ENCODE results near the gene VOPP1.

Gene VOPP1

GRCh38 chr7:55458351-55458750 is 114.0 kb downstream of the VOPP1 start:
- DNase-seq = no peak

GRCh38 chr7:55457801-55458200 is 114.5 kb downstream of the VOPP1 start:
- DNase-seq = no peak

DNA sequence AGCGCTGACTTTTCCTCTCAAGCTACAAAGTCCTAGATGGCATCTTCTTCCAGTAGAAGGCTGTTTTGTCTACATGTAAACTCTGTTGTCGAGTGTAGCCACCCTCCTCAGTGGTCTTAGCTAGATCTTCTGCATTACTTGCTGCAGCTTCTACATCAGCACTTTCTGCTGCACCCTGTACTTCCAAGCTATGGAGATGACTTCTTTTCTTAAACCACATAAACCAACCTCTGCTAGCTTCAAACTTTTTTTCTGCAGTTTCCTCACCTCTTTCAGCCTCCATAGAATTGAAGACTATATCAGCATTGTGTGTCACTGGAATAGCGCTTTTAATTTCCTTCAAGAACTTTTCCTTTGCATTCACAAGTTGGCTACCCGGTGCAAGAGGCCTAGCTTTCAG is 119.3 kb downstream of the VOPP1 start:
- no peak for DNase-seq

DNA sequence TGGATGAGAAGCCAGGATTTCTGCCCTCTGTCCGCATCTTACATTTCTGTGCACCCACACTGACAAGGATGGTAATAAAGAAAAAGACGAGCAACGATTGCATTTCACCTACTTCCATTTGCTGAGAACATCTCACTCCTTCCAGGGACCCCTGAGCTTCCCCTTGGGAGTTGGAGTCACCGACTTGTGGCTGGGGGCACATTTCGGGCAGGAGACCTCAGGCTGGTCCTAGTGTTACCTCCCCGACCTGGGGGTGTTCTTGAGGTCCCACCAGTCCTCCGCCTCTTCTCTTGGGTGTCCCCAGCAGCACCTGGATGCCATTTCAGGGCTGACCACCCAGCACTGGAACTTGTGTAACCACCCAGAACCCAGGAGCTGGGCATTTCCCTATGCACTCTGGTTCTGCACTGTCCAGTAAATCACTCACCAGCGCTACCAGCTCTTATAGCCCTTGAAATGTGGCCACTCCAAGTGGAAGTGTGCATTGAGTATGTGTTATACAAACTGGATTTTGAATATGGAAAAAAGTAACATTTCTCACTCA is 122.2 kb downstream of the VOPP1 start:
- DNase-seq = no peak

DNA sequence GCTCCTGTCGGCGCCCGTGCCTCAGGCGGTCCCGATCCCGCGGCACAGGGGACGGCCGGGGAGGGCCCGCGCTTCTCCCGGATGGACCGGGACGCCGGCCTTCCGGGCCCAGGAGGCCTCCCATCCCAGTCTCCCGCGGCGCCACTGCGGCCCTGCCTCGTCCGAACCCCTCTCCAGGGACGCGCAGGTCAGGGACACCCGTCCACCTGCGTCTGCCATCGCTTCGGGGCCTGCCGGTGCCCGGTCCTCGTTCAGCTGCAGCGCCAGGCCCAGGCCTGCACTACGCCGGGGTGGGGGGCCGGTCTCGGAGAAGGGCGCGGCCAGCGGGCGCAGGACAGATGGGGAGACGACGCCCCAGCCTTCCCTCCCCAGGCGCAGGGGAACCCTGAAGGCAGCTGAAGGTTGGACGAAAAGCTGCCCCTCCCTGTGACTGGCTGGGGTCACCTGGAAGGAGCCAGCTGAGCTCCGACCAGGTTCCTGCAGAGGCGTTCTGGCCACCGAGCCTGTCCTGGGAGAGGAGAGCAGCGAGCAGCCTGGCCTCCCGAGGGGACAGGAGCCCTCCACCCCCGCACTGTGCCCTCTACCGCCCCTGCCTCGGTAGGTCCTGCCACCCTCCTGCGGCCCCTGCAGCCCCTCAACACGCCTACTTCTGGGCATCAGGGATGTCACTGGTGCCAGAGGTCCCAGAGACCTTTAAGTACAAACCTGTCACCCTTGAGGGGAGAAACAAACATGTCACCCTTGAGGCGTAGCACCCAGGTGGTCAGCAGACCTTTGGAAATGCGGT is 122.9 kb downstream of the VOPP1 start:
- DNase-seq = no peak

- DNase-seq = no peak
Observed at GRCh38 chr7:55448526-55448925, 123.8 kb downstream of the VOPP1 start.

GRCh38 chr7:55444786-55445185 is 127.5 kb downstream of the VOPP1 start:
- DNase-seq = no peak

DNA sequence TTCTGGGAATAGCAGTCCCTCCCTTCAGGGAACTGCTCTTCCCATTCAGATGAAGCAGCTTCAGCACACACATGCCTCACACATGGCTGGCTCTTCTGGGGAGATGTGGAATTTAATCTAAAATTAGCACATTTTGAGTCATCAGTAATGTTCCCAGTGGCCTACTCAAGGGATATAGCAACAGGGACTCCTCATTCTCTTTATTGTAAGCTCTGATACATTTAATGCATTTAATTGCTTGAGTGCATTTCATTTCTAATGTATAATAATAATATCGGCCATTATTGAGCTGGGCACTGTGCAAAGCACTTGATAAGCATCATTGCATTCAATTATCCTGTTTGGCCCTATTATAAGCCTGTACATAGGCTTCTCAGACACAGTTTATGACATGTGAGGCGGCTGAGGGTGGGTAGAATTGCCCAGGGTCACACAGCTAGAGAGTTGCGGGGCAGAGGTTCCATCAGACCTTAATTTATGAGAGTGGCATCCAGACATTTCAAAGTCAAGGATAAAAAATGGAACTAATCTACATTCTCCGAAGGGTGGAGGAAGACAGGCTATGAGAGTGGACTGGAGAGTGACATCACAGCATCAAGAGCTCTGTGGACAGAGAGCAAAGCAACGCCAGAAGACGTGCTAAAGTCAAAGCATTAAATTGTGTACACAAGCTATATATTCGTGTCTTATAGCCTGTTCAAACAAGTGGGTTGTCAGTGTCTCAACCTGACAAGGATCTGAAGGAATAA is 130.4 kb downstream of the VOPP1 start:
- DNase-seq = no peak

GRCh38 chr7:55441002-55441401 is 131.3 kb downstream of the VOPP1 start:
- DNase-seq = no peak

- no peak for DNase-seq
Observed at GRCh38 chr7:55440040-55440690, 132.1 kb downstream of the VOPP1 start.

DNA sequence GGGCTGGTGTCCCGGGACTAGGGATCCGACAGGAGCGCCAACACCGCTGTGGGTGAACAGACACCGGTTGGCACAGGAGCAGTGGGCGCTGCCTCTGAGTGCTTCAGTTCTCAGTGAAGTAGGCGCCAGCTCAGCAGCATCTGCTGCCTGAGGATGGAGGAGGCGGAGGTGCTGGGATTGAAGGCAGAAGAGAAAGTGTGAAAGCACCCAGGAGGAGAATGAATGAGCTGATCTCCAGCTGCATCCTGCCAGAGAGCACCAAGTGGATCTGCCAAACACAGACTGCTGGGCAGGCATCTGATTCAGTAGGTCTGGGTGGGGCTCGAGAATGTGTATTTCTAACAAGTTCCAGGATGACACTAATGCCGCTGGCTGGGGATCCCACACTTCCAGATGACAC is 132.7 kb downstream of the VOPP1 start:
- no peak for DNase-seq

DNA sequence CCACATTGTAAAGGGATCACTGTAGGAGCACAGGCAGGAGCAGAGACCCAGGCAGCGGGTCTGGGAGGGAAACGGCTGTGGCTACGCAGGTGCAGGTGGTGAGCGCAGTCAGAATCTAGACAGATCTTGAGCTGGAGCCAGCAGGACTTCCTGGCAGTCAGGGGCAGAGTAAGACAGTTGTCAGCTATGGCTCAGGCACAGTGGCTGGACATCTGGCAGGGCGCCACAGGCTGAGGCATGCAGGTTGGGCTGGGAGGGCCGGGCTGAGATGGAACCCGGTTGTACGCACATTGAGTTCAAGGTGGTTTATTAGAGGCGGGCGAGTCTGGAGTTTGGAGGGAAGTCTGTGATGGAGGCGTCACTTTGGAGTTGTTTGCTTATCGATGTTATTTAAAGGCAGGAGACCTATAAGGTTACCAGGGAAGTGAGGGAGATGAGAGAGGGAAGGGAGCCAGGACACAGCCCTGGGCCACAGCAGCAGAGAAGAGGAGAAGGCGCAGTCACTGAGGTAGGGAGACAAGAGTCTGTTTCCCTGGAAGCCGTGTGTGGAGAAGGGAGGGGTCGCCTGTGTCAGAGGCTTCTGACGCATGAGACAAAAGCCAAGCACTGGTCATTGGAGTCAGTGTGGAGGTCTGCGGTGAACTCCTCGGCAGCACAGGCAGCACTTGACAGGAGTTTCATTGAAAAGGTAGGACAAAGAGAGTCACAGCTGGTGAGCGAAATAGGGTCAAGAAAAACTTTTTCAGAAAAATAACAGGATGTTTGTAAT is 133.4 kb downstream of the VOPP1 start:
- no peak for DNase-seq

- DNase-seq = no peak
Observed at GRCh38 chr7:55438085-55438756, 134.1 kb downstream of the VOPP1 start.

- no peak for DNase-seq
Observed at GRCh38 chr7:55437375-55437774, 134.9 kb downstream of the VOPP1 start.

GRCh38 chr7:55436457-55436856 is 135.8 kb downstream of the VOPP1 start:
- no peak for DNase-seq

- no peak for DNase-seq
Observed at GRCh38 chr7:55435466-55435865, 136.8 kb downstream of the VOPP1 start.

GRCh38 chr7:55432939-55433784 is 139.1 kb downstream of the VOPP1 start:
- peak; percentile 13 for DNase-seq

DNA sequence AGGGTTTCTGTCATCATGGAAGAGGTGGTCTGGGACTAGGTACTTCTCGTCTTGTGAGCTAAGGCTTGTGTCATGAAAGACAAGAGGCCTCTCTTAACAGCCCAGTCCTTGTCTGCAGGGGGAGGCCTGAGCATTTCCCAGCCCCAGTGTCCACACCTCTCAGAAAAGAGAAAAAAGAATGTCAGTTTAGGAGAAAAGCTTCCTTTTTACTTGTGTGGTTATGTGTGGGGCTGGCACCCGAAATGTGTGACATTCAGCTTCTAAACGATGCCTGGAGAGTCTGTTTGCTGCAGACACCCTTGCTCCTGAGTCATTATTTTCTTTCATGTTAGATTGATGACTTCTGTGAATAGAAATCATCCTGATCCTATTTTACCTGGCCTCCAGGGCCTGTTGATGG is 139.8 kb downstream of the VOPP1 start:
- DNase-seq = no peak

DNA sequence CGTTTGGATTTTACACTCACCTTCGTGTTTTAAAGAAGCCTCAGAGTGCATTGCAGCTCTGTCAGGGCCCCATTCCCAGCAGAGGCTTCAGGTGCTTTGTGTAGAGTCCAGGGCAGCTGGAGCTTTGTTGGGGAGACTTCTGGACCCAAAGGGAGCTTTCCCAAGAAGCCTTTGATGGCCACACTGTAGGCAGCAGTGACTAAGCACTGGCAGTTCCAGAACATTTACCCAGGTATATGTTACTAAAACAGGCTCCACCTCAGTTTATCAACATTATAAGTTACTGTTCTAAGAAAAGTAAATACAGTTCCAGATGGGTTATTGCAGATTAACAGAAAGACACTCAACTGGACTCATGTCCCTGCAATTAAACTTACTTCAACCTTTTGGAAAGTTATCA is 140.4 kb downstream of the VOPP1 start:
- DNase-seq = no peak

GRCh38 chr7:55429835-55430499 is 142.3 kb downstream of the VOPP1 start:
- no peak for DNase-seq

DNA sequence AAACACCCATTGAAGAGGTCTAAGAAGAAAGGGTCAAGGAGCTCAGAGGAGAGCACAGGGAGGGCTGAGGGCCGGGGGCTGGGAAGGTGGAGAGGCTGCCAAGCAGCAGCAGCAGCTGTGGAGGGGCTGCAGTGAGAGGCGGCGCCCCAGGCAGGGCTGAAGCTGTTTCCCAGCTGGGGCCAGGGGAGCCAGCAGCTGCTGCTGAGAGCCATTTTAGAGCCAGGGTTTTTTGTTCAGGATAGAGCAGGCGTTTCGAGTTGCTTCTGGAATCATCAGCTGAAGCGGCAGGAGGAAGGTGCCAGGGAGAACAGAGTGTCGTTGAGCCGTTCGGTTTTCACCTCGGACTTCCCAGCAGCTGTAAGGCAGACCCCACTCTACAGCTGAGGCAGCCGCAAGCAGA is 144.5 kb downstream of the VOPP1 start:
- peak; percentile 10 for DNase-seq
